WTC11 (cell line): ENCODE measurements around the gene RNF103.

Experiments used
- CTCF ChIP-seq: fragments of 200-600 bp; IDR thresholded peaks from 2 replicates; pipeline ENCODE4 v1.8.0; 2022; ENCODE audit warnings: antibody characterized with exemption
- FOXJ3 ChIP-seq: sonication (generic); formaldehyde crosslinking; IDR thresholded peaks from 2 replicates; pipeline ENCODE4 v1.9.0; 2021; ENCODE audit warnings: missing genetic modification reagents, mild to moderate bottlenecking, borderline replicate concordance
- FOXK1 ChIP-seq: sonication (generic); formaldehyde crosslinking; IDR thresholded peaks from 2 replicates; pipeline ENCODE4 v1.8.0; 2022; ENCODE audit warnings: mild to moderate bottlenecking, moderate library complexity, missing genetic modification reagents
- USF1 ChIP-seq: sonication (generic); formaldehyde crosslinking; IDR thresholded peaks from 2 replicates; pipeline ENCODE4 v1.8.0; 2022; ENCODE audit warnings: mild to moderate bottlenecking, missing genetic modification reagents

- no peak for TF ChIP-seq FOXJ3 (CRISPR knock-in tag)
- TF ChIP-seq USF1 (CRISPR knock-in tag) = no peak
- TF ChIP-seq CTCF = no peak
- TF ChIP-seq FOXK1 = no peak
Observed at GRCh38 chr2:86584151-86584913, 39.3 kb downstream of the RNF103 start.
